HS-5 (cell line): ENCODE measurements around the gene HRH2.
"Not testable (repeated sequence)": the region's sequence is repeated elsewhere in the genome, so short reads cannot be mapped to it uniquely, and the experiment has no call there.

ENCODE experiments used
- DNase-seq: peaks from one replicate; pipeline ENCODE4 v3.0.0-alpha.2; 2012; ENCODE audit warnings: low read depth

Gene HRH2

GRCh38 chr5:175657593-175658271 is at the start of gene HRH2:
HRH2 (plus strand) TSS chr5:175658071; CDS start chr5:175683234, 25,163 bp downstream.
- DNase-seq = peak; percentile 4

DNA sequence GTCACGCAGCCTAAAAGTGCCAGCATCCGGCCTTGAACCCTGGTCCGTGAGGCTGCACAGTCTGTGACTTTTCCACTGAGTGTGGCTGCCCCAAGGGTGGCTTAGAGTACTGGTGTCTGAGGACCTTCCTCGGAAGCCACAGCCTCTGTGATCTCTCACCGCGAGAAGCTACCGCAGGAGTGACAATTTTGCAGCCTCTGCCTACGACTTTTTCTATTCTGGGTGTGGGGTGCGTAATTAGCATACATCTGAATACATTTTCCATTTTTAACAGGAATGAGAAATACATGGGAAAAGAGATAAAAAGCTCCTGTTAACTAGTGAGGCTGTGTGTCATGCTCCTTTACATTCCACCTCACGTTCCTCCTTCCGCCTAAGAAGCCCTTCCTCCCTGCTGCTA is 48.3 kb upstream of the HRH2 start:
- DNase-seq = no peak

GRCh38 chr5:175610381-175610780 is 47.5 kb upstream of the HRH2 start:
- no peak for DNase-seq

- DNase-seq = no peak
Measured at GRCh38 chr5:175610898-175611297, 47.0 kb upstream of the HRH2 start.

DNA sequence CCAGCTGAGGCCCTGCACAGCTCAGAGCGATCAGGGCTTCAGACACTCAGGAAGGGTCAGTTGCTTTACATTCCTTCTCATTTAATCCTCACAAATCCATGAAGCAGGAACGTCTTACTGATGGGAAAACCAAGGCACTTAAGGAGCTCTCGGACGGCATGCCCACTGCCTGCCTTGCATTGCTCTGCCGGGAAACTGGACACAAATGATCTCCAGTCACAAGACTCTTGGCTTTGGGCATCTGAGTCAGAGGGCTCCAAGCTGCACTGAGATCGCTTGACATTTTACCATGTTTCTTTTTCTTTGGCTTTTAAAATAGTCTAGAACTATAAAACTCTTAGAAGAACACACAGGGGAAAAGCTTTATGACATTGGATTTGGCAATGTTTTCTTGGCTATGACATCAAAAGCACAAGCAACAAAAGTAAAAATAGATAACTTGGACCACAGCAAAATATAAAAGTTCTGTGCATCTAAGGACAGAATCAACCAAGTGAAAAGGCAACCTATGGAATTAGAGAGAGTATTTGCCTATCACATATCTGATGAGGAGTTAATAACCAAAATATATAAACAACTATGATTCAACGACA is 43.6 kb upstream of the HRH2 start:
- DNase-seq = no peak

DNA sequence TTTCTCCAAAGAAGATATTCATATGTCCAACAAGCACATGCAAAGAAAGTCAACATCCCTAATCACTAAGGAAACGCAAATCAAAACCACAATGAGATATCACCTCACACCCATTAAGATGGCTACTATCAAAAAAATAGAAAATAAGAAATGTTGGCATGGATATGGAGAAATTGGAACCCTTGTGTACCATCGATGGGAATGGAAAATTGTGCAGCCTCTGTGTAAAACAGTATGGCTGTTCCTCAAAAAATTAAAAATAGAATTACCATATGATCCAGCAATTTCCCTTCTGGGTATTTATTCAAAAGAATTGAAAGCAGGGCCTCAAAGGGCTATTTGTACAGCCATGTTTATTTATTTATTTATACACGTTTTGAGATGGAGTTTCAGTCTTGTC is 43.0 kb upstream of the HRH2 start:
- DNase-seq = no peak

GRCh38 chr5:175616083-175616482 is 41.8 kb upstream of the HRH2 start:
- DNase-seq = no peak

DNA sequence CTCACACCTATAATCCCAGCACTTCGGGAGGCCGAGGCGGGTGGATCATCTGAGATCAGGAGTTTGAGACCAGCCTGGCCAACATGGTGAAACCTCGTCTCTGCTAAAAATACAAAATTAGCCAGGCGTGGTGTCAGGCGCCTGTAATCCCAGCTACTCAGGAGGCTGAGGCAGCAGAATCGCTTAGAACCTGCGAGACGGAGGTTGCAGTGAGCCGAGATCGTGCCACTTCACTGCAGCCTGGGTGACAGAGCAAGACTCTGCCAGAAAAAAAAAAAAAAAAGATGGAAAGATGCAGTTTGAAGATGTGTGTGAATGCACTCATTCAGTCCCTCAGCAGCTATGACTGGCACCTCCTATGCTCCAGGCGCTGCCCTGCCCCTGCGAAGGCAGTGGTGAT is 41.3 kb upstream of the HRH2 start:
- DNase-seq = not testable (repeated sequence)

- no peak for DNase-seq
Measured at GRCh38 chr5:175617447-175617846, 40.4 kb upstream of the HRH2 start.

DNA sequence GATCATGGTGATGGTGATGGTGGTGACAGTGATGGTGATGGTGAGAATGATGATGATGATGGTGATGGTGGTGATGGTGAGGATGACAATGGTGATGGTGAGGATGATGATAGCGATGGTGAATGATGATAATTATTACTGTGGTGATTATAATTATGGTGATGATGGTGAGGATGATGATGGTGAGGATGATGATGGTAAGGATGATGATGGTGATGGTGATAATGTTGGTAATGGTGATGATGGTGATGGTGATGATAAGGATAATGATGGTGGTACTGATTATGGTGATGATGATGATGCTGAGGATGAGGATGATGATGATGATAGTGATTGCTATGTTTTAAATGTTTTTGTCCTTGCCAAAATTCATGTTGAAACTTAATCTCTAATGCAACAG is 37.3 kb upstream of the HRH2 start:
- no peak for DNase-seq

DNA sequence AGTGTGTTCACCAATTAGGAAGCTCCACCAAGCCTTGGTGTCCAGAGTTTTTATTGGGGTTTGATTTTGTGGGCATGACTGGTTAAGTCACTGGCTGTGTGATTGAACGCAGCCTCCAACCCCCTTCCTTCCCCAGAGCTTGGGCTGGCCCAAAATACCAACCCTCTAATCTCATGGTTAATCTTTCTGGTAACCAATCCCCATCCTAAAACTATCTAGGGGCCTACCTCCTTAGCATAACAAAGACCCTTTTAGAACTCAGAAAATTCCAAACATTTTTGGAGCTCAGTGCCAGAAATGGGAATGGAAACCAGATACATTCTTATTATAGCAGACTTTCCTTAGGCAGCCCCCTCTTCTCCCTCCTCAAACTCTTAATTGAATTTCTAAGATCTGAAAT is 35.9 kb upstream of the HRH2 start:
- no peak for DNase-seq

- DNase-seq = no peak
Measured at GRCh38 chr5:175623088-175623487, 34.8 kb upstream of the HRH2 start.

DNA sequence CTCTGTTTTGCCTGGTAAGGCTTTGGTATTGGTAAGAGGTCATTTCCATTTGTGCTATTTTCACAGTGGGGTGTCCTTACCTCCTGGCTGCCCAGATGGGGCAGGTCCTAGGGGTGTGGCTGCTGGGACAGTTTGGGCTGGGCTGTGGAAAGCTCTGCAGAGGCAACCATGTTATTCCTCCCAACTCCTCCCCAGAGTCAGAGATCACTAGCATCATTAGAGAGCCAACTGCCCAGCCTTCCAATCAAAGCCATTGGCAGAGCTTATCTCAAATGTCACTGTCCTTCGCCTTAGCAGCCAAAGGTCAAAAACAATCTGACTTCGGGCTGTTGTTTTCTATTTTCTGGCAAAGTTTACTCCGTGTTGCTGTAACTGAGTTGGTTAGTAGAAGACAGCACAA is 33.6 kb upstream of the HRH2 start:
- DNase-seq = no peak

GRCh38 chr5:175627005-175627404 is 30.9 kb upstream of the HRH2 start:
- DNase-seq = no peak

DNA sequence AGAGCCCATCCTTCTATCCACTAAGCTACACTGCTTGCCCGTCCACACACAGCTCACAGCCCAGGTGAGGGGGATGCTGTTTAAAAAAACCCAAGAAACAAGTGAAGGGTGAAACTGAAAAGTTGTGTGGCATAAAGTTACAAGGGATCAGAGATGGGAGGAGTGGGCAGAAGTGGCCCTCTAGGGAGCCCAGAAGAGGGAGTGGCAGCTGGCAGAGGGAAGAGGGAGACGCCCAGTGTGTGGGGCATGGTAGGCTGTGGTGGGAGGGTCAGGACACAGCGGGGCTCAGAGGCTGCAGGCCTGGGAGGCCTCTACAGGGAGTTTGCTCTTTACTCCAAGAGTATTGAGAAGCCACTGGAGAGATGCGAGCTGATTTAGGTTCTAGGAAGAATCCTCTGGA is 30.1 kb upstream of the HRH2 start:
- no peak for DNase-seq

- no peak for DNase-seq
Measured at GRCh38 chr5:175628668-175629067, 29.2 kb upstream of the HRH2 start.

GRCh38 chr5:175629261-175629660 is 28.6 kb upstream of the HRH2 start:
- DNase-seq = no peak

- no peak for DNase-seq
Measured at GRCh38 chr5:175629793-175630192, 28.1 kb upstream of the HRH2 start.

- no peak for DNase-seq
Measured at GRCh38 chr5:175635854-175636584, 21.9 kb upstream of the HRH2 start.

DNA sequence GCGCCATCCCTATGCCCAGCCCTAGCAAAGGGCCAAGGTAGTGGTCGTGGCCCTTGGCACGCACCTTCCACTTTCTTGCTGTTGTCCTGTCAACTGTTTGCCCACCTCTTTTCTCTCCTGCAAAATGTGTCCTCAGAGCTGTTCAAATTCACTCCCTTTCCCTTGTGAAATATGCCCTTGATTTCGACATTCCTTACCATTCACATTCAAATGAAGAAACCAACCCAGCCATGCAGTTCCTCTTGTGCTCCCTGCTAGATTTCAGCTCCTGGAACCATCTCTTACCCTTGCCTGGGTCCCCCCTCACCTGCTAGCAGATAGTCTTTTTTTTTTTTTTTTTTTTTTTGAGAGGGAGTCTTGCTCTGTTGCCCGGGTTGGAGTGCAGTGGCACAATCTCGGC is 19.6 kb upstream of the HRH2 start:
- no peak for DNase-seq

DNA sequence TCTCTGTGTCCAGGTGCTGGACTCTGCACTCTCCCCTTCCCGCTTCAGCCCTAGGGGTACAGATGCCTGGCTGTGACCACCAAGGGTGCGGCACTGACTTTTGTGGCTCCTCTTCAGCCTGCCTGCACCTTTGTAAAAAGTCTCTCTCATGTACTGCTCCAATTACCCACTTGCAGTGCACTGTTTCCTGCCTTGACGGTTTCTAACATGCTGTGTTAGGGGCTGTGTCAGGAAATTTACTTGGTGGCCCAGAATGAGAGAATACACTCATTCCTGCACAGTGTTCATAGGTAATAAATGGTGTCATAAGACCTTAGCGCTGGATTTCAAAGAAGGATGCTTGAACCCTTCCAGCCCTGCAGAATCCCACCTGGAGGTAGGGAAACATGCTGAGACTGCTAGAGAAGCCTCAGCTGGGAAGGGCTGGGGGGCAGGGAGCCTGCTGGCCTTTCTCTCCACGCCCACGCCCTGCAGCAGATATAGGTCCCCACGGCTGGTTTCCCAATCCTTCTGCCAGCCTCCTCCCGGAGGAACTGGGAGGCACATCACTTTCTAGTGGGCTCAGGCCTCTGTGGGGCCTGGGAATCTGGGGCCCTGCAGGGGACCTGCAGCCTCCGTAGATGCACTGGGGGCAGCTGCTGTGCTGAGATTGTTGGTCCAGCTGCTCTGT is 17.6 kb upstream of the HRH2 start:
- DNase-seq = no peak

DNA sequence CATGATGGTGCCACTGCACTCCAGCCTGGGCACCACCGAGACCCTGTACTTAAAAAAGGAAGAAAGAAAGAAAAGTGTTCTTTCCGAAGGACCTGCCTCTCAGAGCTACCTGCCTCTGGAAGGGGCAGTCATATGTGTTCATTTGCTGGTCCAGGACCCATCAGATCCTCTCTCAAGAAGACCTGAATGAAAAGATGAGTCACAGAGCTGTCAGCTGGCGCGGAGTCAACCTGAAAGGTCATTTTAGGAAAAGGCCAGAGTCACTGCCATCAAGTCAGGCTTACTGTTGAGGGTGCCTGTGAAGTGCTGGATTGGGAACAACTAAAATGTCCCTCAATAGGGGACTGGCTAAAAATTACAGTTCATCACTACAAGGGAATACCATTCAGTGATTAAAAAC is 14.9 kb upstream of the HRH2 start:
- no peak for DNase-seq

DNA sequence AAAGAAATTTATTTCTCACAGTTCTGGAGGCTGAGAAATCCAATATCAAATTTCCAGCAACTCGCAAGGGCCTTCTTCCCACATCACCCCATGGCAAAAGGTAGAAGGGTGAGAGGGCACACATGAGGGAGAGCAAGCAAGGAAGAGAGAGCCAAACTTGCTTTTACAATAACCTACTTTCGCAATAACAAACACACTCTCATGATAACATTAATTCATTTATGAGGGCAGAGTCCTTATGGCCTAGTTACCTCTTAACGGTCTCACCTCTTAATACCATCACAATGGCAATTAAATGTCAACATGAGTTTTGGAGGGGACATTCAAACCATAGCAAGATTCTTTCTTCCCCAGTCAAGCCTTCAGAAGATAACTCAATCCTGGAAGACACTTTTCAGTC is 11.6 kb upstream of the HRH2 start:
- no peak for DNase-seq
